Activated CD8-positive, alpha-beta T cell treated with anti-CD3 and anti-CD28 coated beads, Interleukin-2, amount 10 ng/mL, durations not matched to agents 7 days and 5 days (primary cell): Measurements from ENCODE around the gene AGBL1. TPM values are rescaled to one million over a fixed set of nuclear protein-coding genes. Genes with fewer than 3 reads are reported as not detected.
"Not testable (repeated sequence)": the region's sequence is repeated elsewhere in the genome, so short reads cannot be mapped to it uniquely, and the experiment has no call there.

ENCODE experiments used
- ATAC-seq: fragments of 150-1000 bp; cut with Tn5 transposase; one replicate; pipeline ENCODE4 v1.10.0; 2021; ENCODE audit warnings: moderate library complexity
- CTCF ChIA-PET: fragments of 350-600 bp; sonication (Branson Sonifier 250); formaldehyde crosslinking; loops from one replicate; lab custom pipeline; 2021; ENCODE audit warnings: antibody characterized with exemption; lab: Charles Lee
- POLR2A ChIA-PET: fragments of 350-600 bp; sonication (Branson Sonifier 250); formaldehyde crosslinking; loops from one replicate; lab custom pipeline; 2021; ENCODE audit warnings: antibody characterized with exemption; lab: Charles Lee
- DNase-seq: peaks from one replicate; pipeline ENCODE4 v3.0.0-alpha.2; 2020
- H3K27ac Mint-ChIP-seq: one replicate; pipeline ENCODE4 v1.8.0; 2021; ENCODE audit warnings: mild to moderate bottlenecking, mixed read lengths
- H3K27me3 Mint-ChIP-seq: one replicate; pipeline ENCODE4 v1.8.0; 2021; ENCODE audit warnings: low read depth, mixed read lengths
- H3K36me3 Mint-ChIP-seq: one replicate; pipeline ENCODE4 v1.8.0; 2021; ENCODE audit warnings: low read depth, mixed read lengths
- H3K4me1 Mint-ChIP-seq: one replicate; pipeline ENCODE4 v1.8.0; 2021; ENCODE audit warnings: low read depth, mixed read lengths
- H3K4me3 Mint-ChIP-seq: one replicate; pipeline ENCODE4 v1.8.0; 2021; ENCODE audit warnings: mild to moderate bottlenecking, mixed read lengths
- H3K9me3 Mint-ChIP-seq: one replicate; pipeline ENCODE4 v1.8.0; 2022; ENCODE audit warnings: mixed read lengths; ENCODE audit not compliant: insufficient read depth
- total RNA-seq, 2 experiments: library from RNA; stranded (reverse); gene quantifications; one replicate each; pipeline ENCODE4 v1.2.3, GENCODE V29; 2021

The AGBL1 gene
- total RNA-seq, 2 experiments from 2014 or later, result not detected

GRCh38 chr15:87038404-87038803 lies 958.7 kb downstream of the AGBL1 start:
- no peak for ATAC-seq
- DNase-seq, result no peak
- Mint-ChIP-seq H3K27ac (no peak overlapping the region), H3K27me3 (no peaks in the 10 kb centered on the region), H3K4me3 (no peak overlapping the region), H3K36me3 (no peaks in the 10 kb centered on the region), H3K4me1 (no peaks in the 10 kb centered on the region), H3K9me3 (peaks cover 12% of the 10 kb centered on the region)
- ChIA-PET CTCF (no interaction called here), POLR2A (no interaction called here)

GRCh38 chr15:87042619-87043018 lies 962.9 kb downstream of the AGBL1 start:
- H3K9me3 Mint-ChIP-seq, H3K27me3 Mint-ChIP-seq, H3K4me3 Mint-ChIP-seq, H3K36me3 Mint-ChIP-seq, H3K27ac Mint-ChIP-seq, POLR2A ChIA-PET, DNase-seq, H3K4me1 Mint-ChIP-seq, ATAC-seq, CTCF ChIA-PET: not testable (repeated sequence)

DNA sequence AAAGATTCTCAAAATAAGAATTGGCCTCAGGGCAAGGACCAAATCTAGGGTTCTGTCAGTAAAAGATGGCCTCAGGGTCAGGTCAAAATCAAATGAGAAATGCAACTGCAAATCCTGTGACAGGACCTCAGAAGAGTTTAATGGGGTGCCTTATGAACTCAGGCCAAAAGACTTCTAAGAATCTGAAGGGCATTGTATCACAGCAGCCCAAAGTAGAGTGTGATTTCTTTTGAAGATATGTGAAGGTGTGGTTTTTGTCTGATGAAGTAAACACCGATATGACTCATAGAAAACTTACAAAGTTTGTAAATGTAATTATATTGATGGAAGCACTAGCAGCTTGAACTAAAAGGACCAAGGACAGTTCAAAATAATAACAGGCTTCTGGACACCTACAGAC lies 966.1 kb downstream of the AGBL1 start:
- H3K4me3 Mint-ChIP-seq, result no peak overlapping the region
- ATAC-seq, result no peak

DNA sequence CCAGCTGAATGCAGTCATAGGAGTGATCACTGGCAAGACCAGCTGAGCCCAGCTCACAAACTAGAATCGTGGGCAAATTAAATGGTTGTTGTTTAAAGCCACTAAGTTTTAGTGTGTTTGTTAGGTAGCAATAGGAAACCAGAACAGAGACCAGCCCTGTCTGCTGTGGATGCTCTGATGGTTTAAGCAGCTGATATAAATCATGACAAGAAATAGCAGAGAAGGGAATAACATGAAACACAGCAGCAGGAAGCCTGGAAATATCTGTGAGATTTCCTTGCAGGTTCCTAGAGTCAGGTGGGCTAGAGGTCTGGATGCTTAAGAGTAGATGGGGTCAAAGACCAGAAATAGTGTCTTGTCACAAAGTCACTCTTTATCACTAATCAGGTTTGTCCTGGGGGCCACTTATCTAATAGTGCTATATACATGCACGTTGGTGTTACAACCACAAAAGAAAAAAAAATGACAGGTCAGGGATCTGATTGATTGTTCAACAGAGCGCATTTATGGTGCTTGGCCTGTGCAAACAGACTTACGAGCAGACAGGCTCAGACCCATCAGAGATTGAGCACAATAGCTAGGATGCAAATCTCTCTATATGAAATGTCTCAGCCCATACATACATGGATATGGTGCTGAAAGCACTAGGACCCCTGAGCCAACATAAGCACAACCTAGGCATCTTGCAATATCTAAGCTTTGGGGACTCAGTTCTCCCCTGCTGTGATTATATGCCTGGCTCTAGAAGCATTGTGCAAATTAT lies 967.7 kb downstream of the AGBL1 start:
- POLR2A ChIA-PET, result no interaction called here

More for the DNA sequence above, 966.1 kb downstream of the AGBL1 start:
- Mint-ChIP-seq H3K27ac (no peak overlapping the region), H3K9me3 (no peaks in the 10 kb centered on the region), H3K4me1 (no peaks in the 10 kb centered on the region), H3K27me3 (no peaks in the 10 kb centered on the region), H3K36me3 (no peaks in the 10 kb centered on the region)
- DNase-seq, result no peak
- ChIA-PET CTCF (no interaction called here), POLR2A (no interaction called here)

More for the DNA sequence above, 967.7 kb downstream of the AGBL1 start:
- no peaks in the 10 kb centered on the region for H3K4me1 Mint-ChIP-seq
- no peak overlapping the region for H3K27ac Mint-ChIP-seq
- H3K36me3 Mint-ChIP-seq, result no peaks in the 10 kb centered on the region
- CTCF ChIA-PET, result interaction anchor here (0.6 kb wide), 1 partner anchor 93 kb away, joined by 3 read pairs; no protein-coding TSS in a partner anchor
- H3K9me3 Mint-ChIP-seq, result no peaks in the 10 kb centered on the region
- ATAC-seq, result no peak
- H3K4me3 Mint-ChIP-seq, result no peak overlapping the region
- no peaks in the 10 kb centered on the region for H3K27me3 Mint-ChIP-seq
- no peak for DNase-seq
